Activated naive CD4-positive, alpha-beta T cell treated with Interleukin-2 at 50 U/mL for 16 hours (primary cell): Measurements from ENCODE around the gene FIZ1.
"Not testable (repeated sequence)": the region's sequence is repeated elsewhere in the genome, so short reads cannot be mapped to it uniquely, and the experiment has no call there.

ENCODE experiments used
- DNase-seq: peaks from one replicate; pipeline ENCODE4 v3.0.0-alpha.2; 2020

FIZ1 gene

DNA sequence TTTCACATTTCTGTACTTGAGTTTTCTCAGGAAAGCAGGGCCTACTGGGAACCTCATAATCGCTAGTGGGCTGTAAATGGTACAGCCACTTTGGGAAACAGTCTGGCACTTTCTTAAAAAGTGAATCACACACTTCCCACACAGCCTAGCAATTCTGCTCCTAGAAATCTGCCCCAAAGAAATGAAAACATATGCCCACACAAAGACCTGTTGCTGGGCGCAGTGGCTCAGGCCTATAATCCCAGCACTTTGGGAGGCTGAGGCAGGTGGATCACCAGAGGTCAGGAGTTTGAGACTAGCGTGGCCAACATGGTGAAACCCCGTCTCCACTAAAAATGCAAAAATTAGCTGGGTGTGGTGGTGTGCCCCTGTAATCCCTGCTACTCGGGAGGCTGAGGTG lies 29.8 kb downstream of the FIZ1 start:
- not testable (repeated sequence) for DNase-seq

DNA sequence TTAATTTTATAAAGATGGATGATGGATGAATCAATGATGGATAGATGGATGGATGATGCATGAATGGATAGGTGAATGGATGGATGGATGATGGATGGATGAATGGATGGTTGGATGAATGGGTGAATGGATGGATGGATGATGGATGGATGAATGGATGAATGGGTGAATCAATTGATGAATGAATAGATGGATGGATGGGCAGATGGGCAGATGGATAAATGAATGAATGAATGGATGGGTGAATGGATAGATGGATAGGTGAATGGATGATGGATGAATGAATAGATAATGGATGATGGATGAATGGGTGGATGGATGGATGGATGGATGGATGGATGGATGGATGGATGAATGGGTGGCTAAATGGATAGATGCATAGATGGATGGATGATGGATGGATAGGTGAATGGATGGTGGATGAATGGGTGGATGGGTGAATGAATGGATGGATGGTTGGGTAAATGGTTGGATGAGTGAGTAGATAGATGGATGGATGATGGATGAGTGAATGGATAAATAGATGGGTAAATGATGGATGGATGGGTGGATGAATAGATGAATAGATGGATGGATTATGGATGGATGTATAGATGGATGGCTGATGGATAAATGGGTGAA lies 31.5 kb downstream of the FIZ1 start:
- no peak for DNase-seq

DNA sequence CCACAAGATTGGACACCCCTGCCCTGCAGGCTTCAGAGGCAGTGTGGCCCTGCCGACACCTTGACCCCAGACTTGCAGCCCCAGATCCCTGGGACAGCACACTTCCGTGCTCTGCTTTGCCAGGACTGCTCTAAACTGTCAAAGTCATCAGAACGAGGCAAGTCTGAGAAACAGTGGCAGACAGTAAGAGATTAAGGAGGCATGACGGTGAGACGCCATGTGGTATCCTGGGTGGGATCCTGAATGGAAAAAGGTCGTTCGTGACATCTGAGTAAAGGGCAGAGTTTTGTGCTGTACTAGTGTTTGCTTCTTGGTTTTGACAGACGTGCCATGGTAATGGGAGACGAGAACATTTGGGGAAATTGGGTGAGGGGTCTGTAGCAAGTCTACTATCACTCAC lies 32.5 kb downstream of the FIZ1 start:
- DNase-seq = no peak

DNA sequence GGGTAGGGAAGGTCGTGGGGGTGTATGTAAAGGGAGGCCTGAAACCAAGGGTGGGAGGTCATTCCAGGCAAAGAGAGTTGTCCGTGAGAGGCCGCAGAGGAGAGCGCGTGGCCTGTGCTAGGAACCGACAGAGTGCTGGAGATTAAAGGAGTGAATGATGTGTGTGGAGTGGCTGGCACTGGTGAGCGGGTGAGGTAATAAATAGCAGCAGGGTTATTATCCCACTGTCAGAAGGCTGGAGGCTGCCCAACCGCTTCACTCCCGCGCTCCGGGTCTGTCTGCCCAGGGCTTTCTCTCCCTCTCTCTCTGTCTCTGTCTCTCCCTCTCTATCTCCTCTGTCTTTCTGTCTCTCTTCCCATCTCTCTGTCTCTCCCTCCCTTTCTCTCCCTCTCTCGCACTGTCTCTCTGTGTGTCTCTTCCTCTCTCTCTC lies 36.0 kb downstream of the FIZ1 start:
- DNase-seq = no peak

GRCh38 chr19:55559684-55560083 lies 39.6 kb downstream of the FIZ1 start:
- no peak for DNase-seq

GRCh38 chr19:55554741-55555152 lies 44.6 kb downstream of the FIZ1 start:
- DNase-seq = no peak

GRCh38 chr19:55554302-55554701 lies 45.0 kb downstream of the FIZ1 start:
- DNase-seq = no peak

DNA sequence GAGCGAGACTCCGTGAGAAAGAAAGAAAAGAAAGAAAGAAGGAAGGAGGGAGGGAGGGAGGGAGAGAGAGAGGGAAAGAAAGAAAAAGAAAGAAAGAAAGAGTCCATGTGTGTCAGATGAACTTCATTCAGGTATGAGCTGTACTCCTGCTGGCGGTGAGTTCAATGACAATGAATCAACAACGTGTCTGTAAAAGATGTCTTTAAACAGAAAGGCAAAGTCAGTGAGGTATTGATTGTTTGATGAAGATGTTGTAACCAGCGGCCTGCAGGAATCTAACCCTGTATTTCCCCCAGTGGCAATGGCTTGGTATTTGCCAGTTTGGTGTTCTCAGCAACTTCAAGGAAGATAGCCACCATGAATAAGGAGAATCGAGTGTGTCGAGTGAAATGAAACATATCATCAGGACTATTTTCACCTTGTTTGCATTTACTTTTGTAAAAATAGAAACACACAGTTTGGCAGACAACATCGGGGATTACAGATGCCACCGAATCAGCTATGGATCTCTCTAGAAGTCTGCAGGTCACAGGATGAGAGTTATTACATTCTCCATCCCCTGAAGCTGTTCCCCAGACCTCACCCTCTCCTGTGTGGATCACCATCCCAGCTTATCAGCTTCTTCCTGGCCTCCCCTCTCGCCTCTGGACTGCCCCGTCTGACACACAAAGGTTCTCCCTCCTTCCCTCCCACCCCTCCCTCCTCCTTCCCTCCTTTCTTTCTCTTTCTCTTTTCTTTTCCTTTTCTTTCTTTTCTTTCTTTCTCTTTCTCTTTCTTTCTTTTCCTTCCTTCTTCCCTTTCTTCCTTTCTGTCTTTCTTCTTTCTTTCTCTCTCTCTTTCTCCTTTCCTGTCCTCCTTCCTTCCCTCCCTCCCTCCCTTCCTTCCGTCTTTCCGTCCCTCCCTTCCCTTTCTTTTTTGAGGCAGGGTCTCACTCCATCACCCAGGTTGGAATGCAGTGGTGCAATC lies 45.8 kb downstream of the FIZ1 start:
- DNase-seq = no peak

GRCh38 chr19:55552620-55553019 lies 46.7 kb downstream of the FIZ1 start:
- DNase-seq = no peak

GRCh38 chr19:55552206-55552605 lies 47.1 kb downstream of the FIZ1 start:
- no peak for DNase-seq

GRCh38 chr19:55550321-55550650 lies 49.0 kb downstream of the FIZ1 start:
- DNase-seq = no peak

DNA sequence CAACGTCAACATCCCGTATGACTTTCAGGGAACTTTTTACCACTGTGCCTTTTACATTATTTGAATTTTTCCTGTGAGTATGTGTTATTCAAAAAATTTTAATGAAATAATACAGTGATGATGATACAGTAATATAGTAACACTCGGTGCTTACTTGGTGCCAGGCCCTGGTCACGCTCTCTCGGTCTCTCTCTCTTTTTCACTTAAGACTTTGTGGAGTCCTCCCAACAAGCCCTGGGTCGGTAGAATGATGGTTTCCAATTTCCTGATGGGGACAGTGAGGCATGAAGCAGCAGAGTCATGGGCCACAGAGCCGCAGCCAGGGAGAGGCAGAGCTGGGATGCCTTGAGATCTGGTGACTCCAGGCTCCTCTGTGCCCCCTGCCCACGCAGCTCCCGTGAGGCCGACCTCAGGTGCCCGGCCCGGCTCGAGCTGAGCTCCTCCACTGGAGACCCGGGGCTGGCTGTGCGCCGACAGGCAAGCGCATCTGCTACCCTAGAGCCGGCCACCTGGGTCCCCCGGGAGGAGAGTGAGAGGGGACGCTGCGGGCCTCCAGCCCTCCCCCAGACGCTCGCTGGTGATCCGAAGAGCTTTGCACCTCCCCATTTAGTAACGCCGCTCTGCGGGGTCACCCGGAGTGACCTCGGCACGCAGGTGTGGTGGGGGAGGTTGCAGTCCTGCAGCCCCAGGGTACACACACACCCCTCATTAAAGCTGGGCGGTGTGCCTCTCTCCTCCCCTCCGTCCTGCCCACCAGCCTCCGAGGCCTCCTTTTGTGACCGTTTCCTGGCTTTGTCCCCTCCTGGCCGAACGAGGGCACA lies 49.6 kb downstream of the FIZ1 start:
- DNase-seq = no peak

GRCh38 chr19:55546822-55547614 lies 52.3 kb downstream of the FIZ1 start:
- DNase-seq = no peak

GRCh38 chr19:55546011-55546410 lies 53.3 kb downstream of the FIZ1 start:
- no peak for DNase-seq

DNA sequence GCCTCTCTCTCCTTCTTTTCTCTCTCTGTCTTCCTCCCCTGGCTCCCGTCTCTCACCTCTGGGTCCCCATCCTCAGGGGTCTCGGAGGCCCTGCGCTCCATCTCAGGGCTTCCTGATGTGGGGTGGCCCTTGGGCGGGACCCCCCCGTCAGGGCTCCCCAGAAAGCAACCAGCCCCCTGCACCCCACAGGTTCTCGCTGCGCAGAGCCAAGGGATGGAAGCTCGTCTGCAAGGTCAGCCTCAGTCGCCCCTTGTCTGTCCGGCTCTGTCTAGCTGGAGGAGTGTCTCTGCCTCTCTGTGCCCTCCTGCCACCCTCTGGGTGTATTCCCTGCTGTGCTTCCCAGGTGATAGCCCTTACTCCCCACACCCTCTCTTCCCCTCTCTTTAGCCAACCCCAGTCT lies 53.9 kb downstream of the FIZ1 start, which contains the start of gene SBK3:
Gene SBK3 (minus strand): TSS at position 101 of the 400 bp plus-strand sequence. CDS start 0 bp downstream, at position 101.
- no peak for DNase-seq

DNA sequence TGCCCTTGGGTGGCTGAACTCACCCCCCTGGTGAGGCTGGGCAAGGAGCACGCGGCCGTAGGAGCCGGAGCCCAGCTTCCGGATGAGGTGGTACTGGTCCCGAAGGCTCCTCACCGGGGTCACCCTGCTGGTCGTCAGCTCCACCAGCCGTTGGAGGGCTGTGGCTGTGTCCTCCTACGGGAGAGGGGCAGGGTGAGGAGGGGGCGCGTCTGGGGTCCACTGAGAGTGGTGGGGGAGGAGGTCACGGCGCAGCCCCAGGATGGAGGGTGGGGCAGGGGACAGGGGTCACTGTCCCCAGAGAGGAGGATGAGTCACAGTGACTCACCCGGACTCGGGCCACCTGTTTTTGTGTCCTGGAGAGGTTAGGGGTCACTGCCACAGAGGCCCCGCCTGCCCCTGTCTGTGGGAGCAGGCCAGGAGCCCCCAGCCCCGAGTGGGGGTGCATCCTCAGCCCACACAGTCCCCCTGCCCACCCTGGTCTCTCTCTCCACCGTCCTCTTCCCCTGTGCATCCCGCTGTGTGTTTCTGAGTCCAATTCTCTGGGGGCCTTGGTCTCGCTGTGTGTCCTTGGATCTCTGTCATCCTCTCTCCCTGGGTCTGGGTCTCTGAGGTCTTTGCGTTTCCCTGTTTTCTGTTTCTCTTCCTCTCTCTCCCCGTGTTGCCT lies 54.4 kb downstream of the FIZ1 start:
- no peak for DNase-seq

DNA sequence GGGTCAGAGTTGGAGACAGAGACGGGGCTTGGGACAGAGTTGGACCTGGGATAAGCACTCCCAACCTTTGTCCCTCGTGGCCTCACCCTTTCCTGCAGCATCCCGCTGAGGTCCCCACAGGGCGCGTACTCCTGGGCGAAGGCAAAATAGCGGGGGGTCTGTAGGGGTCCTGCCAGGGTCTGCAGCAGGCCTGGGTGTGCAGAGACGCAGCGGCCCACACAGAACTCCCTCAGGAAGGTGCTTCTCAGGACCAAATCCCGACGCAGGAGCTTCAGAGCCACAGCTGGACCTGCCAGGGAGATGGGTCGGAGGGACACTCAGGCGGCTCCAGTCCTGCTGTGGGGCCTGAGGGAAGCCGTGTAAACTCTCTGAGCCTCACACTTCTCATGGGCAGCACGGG lies 55.3 kb downstream of the FIZ1 start:
- no peak for DNase-seq

- no peak for DNase-seq
Measured at GRCh38 chr19:55543567-55543966, 55.8 kb downstream of the FIZ1 start.

DNA sequence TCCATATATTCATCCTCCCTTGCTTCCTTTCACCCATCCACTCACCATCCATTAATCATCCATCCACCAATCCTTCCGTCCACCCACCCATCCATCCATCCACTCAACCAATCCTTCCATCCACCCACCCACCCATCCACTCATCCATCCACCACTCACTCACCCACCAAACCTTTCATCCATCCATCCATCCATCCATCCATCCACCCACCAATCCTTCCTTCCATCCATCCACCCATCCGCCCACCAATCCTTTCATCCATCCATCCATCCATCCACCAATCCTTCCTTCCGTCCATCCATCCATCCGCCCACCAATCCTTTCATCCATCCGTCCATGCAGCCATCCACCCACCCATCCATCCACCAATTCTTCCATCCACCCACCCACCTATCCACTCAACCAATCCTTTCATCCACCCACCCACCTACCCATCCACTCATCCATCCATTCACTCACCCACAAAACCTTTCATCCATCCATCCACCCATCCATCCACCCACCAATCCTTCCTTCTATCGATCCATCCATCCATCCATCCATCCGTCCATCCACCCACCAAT lies 56.9 kb downstream of the FIZ1 start:
- no peak for DNase-seq
